Activated T-helper 1 cell treated with Interleukin-2 at 50 U/mL for 16 hours (primary cell): ENCODE results near the gene APOH.

Experiments used
- DNase-seq: peaks from one replicate; pipeline ENCODE4 v3.0.0-alpha.2; 2020; ENCODE audit warnings: low read depth

APOH gene

GRCh38 chr17:66235377-66235994, 6.3 kb upstream of the APOH start:
- DNase-seq, result no peak

DNA sequence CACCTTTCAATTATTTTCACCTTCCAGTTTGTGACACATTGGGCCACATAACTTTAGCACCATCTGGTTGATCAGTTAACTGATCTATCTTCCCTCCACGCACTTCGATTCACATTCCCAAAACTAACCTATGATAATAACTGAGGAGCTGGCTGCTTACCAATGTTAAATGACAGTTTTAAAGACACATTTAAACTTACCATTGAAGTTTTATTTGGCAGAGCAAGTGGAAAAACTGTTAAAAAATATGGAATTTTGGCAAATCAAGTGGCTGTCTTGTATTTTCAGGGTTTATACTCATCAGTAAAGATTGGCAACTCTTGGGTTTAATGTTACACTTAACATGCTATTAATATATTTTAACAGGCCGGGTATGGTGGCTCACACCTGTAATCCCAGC, 5.4 kb upstream of the APOH start:
- DNase-seq, result no peak

DNA sequence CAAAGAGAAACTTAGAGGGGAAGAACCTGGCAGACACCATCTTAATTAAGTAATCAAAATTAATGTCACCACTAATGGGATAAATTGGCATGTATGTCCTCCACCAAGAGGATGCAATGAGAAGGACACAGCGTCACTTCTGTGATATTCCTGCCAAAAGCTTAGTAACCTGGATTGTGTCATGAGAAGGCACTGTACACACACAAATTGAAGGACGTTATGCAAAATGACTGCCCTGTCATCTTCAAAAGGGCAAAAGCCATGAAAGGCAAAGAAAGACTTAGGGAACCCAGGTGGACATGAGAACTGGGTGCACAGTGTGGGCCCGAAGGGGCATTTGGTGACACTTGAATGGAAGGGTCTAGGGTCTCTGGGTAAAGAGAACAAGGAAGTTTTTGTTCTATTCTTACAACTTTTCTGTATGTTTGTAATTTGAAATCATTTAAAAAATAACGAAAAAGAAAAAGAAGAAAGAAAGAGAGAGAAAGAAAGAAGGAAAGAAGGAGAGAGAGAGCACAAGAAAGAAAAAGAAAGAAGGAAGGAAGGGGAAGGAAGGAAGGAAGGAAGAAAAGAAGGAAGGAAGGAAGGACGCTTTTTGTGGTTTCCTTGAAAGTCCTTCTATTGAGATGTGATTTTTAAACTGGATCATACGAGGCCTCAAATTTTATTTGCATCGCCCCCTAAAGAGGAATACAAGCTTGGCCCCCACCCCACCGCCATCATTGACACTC, 4.0 kb upstream of the APOH start:
- DNase-seq, result no peak

DNA sequence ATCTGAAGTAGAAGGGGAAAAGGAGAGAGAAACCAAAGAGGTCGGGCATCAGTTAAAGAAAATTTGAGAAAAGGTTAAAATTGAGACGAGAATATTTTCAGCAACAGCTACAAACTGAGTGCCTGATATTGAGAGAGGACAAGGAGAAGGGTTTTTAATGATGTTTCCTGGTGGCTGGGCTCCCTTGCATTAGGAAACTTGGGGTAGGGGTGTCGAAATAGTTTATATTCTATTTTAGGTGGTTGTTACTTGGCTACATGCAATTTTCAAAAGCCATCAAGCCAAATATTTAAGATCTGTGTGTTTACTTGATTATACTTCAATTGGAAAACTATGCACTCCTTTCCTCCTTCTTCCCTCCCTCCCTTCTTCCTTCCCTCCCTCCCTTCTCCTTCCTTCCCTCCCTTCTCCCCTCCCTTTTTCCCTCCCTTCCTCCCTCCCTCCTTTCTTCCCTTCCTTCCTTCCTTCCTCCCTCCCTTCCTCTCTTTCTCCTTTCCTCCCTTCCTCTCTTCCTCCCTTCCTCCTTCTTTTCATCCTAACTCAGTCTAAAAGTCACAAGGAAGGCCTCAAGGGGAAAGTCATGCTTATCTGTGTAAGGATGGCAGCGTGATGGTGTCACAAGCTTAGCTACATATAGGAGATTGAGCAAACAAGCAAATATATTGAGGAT, 1.8 kb upstream of the APOH start:
- DNase-seq, result no peak

DNA sequence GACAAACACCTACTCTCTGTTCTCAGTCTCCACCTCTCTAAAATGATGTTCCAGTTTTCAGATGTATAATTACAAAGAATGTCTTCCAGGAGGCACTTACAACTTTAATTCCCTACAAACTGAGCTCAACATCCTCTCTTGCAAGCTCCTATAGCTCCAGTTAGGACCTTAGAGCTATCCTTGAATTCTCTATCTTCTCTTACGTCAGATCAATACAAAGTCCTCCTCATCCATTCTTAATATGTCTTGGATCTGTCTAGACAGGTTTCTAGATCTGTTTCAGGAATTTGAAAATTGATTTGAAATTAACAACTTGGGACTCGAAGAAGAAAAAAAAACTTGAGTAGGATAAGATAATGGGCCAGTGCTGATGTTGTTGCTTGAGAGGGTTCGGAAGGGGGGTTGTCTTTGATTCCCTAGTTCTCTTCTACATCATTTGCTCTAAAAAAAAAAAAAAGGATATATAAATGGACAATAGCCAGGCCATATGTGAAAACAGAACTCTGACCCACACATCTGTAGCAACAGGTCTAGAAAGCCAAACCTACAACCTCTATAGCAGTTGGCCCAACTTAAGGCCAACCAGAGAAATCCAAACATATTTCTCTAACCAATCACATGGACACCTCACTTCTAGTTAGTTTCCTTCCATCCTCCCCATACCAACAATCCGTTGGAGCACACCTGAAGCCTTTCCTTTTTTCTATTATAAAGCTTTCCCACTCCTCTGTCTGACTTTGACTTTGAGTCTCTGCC, 746 bp upstream of the APOH start:
- DNase-seq, result no peak

DNA sequence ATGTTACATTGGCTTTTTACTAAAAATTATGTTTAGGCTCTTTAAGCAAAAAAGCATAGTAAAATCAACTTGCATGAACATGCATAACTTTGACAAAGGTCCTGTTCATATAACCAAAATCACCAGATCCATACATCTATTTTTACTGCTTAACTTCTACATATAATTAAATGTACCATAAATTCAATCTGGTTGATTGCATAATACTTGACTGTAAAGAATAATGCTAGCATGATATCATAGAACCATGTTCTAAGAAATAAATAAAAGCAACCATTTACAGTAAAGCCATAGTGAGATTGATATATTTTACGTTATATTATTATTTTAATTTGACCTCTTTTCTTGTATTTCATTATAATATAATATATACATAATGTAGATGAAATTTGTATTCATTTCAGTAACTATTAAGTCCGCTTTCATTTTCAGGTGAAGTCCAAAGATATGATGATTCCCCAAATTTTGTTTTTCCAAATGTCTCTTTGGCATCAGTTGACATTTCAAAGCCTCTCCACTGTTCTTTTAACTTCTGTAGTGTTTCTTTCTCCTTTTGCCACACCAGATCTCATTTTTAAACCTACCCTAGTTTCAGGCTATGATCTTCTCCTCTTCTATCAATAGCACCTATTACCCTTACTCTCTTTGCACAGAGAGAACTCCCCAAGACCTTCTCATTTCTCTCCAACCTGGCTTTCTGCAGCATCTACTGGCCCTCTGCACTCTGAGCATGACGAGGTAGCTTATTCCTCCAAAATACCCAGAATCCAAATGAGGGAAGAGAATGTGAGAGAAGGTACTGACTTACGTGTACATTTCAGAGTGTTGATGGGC, 1.8 kb downstream of the APOH start:
- no peak for DNase-seq

GRCh38 chr17:66222798-66223350, 6.3 kb downstream of the APOH start:
- DNase-seq, result no peak

DNA sequence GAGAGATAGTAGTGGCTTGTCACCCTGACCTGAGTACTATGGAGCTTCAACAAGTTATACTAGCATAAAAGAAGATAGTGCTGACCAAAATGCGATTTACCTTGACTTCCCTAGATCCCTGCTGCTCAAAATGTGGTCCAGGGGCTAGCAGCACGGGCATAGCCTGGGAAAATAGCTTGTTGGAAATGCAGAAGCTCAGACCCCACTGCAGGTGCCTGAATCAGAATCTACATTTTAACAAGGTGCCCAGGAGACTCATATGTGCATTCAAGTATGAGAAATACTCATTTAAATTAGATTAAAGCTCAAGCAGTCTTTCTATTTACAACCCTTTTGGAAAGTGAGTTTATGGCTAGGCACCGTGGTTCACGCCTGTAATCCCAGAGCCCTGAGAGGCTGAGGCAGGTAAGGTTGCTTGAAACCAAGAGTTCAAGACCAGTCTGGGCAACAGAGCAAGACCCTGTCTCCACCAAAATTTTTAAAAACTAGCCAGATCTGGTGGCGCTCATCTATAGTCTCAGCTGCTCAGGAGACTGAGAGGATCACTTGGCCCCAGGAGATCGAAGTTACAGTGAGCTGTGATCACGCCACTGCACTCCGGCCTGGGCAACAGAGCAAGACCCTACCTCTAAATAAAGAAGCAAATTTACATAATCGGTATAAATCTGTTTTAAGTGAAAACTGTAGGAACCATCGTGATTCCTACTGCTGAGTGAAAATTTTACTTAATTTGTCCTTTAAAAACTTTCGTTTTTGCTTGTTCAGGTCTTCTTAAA, 7.3 kb downstream of the APOH start:
- DNase-seq, result no peak

GRCh38 chr17:66221343-66221742, 7.9 kb downstream of the APOH start:
- DNase-seq, result no peak

- DNase-seq, result no peak
Measured at GRCh38 chr17:66220079-66220835, 9.0 kb downstream of the APOH start.

- no peak for DNase-seq
Measured at GRCh38 chr17:66215529-66215911, 13.7 kb downstream of the APOH start.

GRCh38 chr17:66214884-66215528, 14.2 kb downstream of the APOH start:
- no peak for DNase-seq

DNA sequence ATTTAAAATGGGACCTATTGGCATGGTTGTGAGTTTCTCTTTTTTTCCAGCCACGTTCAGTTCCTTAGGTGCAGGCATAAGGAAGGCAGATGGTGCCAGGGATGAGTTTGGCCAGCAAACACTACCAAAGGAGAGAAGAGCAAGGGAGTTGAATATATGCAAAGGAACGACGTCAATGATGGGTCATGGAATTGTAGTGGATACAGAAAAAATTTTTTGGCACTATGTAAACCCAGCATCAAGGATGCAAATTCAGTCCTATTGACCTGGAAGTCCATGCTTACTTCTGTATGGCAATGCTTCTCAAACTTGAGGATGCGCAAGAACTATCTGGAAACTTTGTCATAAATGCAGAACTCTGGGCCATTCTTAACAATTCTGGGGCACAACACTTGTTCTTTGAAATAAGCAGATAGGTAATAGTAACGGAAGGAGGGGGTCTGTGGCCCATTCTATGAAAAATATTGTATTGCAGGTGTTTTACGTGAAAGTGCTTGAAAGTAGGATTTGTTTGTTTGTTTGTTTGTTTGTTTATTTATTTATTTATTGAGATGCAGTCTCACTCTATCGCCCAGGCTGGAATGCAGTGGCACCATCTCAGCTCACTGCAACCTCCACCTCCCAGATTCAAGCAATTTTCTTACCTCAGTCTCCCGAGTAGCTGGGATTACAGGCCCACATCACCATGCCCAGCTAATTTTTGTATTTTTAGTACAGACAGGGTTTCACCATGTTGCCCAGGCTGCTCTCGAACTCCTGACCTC, 18.0 kb downstream of the APOH start:
- no peak for DNase-seq

DNA sequence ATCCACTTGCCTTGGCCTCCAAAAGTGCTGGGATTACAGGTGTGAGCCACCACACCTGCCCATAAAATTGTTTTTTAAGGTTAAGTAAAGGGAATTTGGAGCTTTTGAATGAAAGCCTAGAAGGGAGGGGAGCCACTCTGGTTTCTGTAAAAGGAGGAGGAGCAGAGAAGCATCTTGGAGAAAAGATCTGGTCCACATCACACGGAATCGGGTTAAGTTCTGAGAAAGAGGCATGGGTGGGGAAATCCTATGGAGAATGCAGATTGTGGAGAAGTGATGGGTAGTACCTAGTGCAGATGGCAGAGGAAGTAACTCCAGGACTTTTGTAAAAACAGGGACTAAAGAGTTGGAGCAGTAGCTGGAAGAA, 19.0 kb downstream of the APOH start:
- DNase-seq, result no peak

DNA sequence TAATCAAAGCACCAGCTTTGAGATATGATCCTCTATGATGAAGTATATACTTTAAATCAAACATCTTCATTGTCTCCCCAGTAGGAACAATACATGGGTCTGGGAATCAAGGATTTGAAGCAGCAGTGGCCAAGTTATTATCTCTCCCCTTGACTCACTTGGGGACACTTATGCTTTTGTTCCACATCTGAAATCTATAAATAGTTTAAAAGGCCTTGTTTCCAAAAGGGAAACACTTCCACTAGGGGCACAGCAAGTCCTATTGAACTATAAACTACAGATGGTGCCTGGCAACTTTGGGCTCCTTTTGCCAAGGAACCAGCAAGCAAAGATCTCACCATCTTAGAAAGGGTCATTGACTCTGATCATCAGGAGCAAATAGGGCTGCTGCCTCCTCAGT, 21.3 kb downstream of the APOH start:
- DNase-seq, result no peak

DNA sequence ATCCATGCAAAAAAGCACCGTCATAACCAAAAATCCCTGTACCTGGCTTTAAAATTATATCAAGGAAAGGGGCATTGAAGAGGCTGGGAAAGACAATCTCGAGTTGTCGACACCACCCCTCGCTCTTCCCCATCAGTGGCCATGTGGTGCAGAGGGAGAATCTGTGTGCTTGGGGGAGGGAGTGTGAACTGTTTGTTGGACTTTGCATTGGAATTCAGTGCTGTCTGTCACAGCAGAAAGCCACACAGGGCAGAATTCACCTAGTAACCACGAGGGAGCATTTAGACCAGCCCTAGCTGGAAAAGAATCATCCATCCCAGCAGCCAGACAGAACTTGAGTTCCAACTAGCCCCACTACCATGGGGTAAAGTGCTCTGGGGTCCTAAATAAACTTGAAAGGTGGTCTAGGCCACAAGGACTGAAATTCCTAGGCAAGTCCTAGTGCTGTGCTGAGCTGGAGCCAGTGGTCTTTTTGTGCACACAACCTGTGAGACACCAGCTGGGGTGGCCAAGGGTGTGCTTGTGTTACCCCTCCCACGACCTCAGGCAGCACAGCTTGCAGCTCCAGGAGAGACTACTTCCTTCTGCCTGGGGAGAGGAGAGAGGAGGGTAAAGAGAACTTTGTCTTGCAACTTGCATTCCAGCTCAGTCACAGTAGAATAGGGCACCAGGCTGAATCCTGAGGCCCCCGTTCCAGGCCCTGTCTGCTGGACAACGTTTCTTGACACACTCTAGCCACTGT, 25.8 kb downstream of the APOH start:
- DNase-seq, result no peak

DNA sequence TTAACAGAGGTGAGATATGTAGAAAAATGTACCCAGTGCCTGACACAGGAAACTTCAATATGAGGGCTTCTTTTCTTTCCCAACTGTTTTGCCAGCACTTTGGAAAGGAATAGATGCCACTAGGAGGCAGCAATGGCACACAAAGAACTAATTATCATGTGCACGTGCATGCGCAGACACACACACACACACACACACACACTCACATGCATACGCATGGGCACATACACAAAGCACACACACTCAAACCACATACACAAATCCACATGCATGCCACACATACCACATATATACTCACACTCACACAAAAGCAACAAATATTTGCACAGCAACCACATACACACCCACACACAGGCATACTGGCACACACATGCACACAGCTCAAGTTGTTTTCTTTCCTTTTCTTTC, 28.5 kb downstream of the APOH start:
- no peak for DNase-seq

- no peak for DNase-seq
Measured at GRCh38 chr17:66198242-66198641, 31.0 kb downstream of the APOH start.
